K562 (cell line): ENCODE measurements around the gene PTGES3L. TPM values are rescaled to one million over a fixed set of nuclear protein-coding genes. Genes with fewer than 3 reads are reported as not detected.

Source experiments
- ATF7 ChIP-seq: fragments of 450-650 bp; IDR thresholded peaks from 2 replicates; pipeline ENCODE4 v1.7.1; 2014; ENCODE audit warnings: mild to moderate bottlenecking, moderate library complexity
- CREBBP ChIP-seq: IDR thresholded peaks from one replicate; pipeline ENCODE4 v1.6.1; 2012; ENCODE audit warnings: low read depth, mild to moderate bottlenecking, control low read depth, inconsistent platforms, low read length
- CSDE1 ChIP-seq, 2 experiments: fragments of 450-650 bp; IDR thresholded peaks; 2 replicates each; pipeline ENCODE4 v1.6.1; 2016; ENCODE audit warnings: mild to moderate bottlenecking in 1 of 2
- GABPB1 ChIP-seq: sonication (generic); formaldehyde crosslinking; IDR thresholded peaks from 2 replicates; pipeline ENCODE4 v1.8.0; 2022; ENCODE audit warnings: mild to moderate bottlenecking, missing genetic modification reagents
- GATA2 ChIP-seq: sonication (generic); formaldehyde crosslinking; IDR thresholded peaks from 2 replicates; pipeline ENCODE4 v1.4.0; 2020; ENCODE audit warnings: mild to moderate bottlenecking, missing genetic modification reagents
- NR2C1 ChIP-seq, 2 experiments: fragments of 450-650 bp; IDR thresholded peaks; 2 replicates each; pipeline ENCODE4 v1.6.1; 2017; ENCODE audit warnings: mild to moderate bottlenecking in 2 of 2, antibody characterized with exemption in 1 of 2, inconsistent platforms in 1 of 2, missing compliant biosample characterization in 1 of 2, missing genetic modification characterization in 1 of 2
- NR2C2 ChIP-seq, 2 experiments: fragments of 200-800 bp in 1 of 2; sonication (Bioruptor generic) in 1 of 2; sonication (generic) in 1 of 2; formaldehyde crosslinking in 1 of 2; IDR thresholded peaks; 2 replicates each; pipeline versions ENCODE4 v1.6.1 to v1.8.0; 2016 to 2022; ENCODE audit warnings: mild to moderate bottlenecking in 1 of 2, missing compliant biosample characterization in 1 of 2, missing genetic modification characterization in 1 of 2, missing genetic modification reagents in 1 of 2
- PATZ1 ChIP-seq: fragments of 250-450 bp; sonication (Bioruptor Pico); IDR thresholded peaks from 2 replicates; pipeline ENCODE4 v1.5.0; 2020; ENCODE audit warnings: mild to moderate bottlenecking, borderline replicate concordance
- STAT5A ChIP-seq: IDR thresholded peaks from 2 replicates; pipeline ENCODE4 v1.6.1; 2012; ENCODE audit warnings: low read length, inconsistent platforms, borderline replicate concordance
- TAF9B ChIP-seq: fragments of 450-650 bp; IDR thresholded peaks from 2 replicates; pipeline ENCODE4 v1.6.1; 2018; ENCODE audit warnings: mild to moderate bottlenecking; ENCODE audit not compliant: partially characterized antibody
- TARDBP ChIP-seq: fragments of 450-650 bp; IDR thresholded peaks from 2 replicates; pipeline ENCODE4 v1.6.1; 2016
- ZBTB1 ChIP-seq: sonication (generic); formaldehyde crosslinking; IDR thresholded peaks from 2 replicates; pipeline ENCODE4 v1.8.1; 2023; ENCODE audit warnings: missing genetic modification reagents, low read depth, mild to moderate bottlenecking, borderline replicate concordance
- ZNF212 ChIP-seq: fragments of 450-650 bp; formaldehyde crosslinking; IDR thresholded peaks from 2 replicates; pipeline ENCODE4 v1.4.0; 2020; ENCODE audit warnings: mild to moderate bottlenecking
- ZNF436 ChIP-seq: fragments of 250-450, 450-650 bp; sonication (Bioruptor Pico); formaldehyde crosslinking; IDR thresholded peaks from 2 replicates; pipeline ENCODE4 v1.7.0; 2020; ENCODE audit warnings: mild to moderate bottlenecking
- ZNF76 ChIP-seq: fragments of 250-450 bp; sonication (Bioruptor Pico); IDR thresholded peaks from 2 replicates; pipeline ENCODE4 v1.4.0; 2020; ENCODE audit warnings: mild to moderate bottlenecking, moderate library complexity, borderline replicate concordance
- polyA plus RNA-seq, 8 experiments: library from polyadenylated mRNA; depleted of rRNA in 4 of 8; stranded (reverse) in 5 of 8; unstranded in 3 of 8; fragments of >200 nt; fragmentation: Nextera tagmentation in 2 of 8; fragmentation: Illumina TruSeq in 1 of 8; extraction: Ambion mirVana in 2 of 8; extraction: Trizol in 1 of 8; gene quantifications; 2 replicates each; pipeline versions ENCODE4 v1.2.1 to v1.2.3, GENCODE V29; 2011 to 2014; ENCODE audit warnings: inconsistent platforms in 1 of 8, missing spikeins in 1 of 8
- total RNA-seq, 7 experiments: library from RNA; depleted of rRNA in 6 of 7; stranded (reverse); fragments of >200 nt in 6 of 7; fragmentation: Illumina TruSeq in 2 of 7; extraction: Trizol in 2 of 7; gene quantifications; 2 replicates each; pipeline versions ENCODE4 v1.2.1 to v1.2.3, GENCODE V29; 2011 to 2021; ENCODE audit warnings: low replicate concordance in 1 of 7
- TF ChIP-seq, protein P1 (sequence below): sonication (generic); formaldehyde crosslinking; IDR thresholded peaks from 2 replicates; pipeline ENCODE4 v1.8.1; 2023; ENCODE audit warnings: mild to moderate bottlenecking, missing genetic modification reagents
- TF ChIP-seq, protein P2 (sequence below): sonication (generic); formaldehyde crosslinking; IDR thresholded peaks from 2 replicates; pipeline ENCODE4 v1.8.0; 2022; ENCODE audit warnings: mild to moderate bottlenecking, missing genetic modification reagents
- TF ChIP-seq, protein P3 (sequence below): fragments of 200-800 bp; sonication (Bioruptor generic); IDR thresholded peaks from 2 replicates; pipeline ENCODE4 v1.6.1; 2017; ENCODE audit warnings: missing genetic modification characterization, missing compliant biosample characterization

The PTGES3L gene
- total and polyA plus RNA-seq, 9 of the 15 experiments (the other 6 are each of a cell fraction or from before 2014, with no cell fraction given) = 6.0 to 16.0 (median 9.6) TPM

GRCh38 chr17:42969001-42969581, 10.8 kb downstream of the PTGES3L start (continued):
- TF ChIP-seq PATZ1 (CRISPR knock-in tag) (no peak), GATA2 (no peak), STAT5A (no peak), ATF7 (peak; percentile 88), CSDE1 (IDR thresholded peaks at IDR 0.05) (no peak), CREBBP (no peak), TARDBP (no peak), ZBTB1 (CRISPR knock-in tag) (no peak), ZNF76 (CRISPR knock-in tag) (no peak), ZNF212 (no peak), ZNF436 (CRISPR knock-in tag) (no peak), GABPB1 (CRISPR knock-in tag) (no peak), NR2C1 (IDR thresholded peaks at IDR 0.05) (no peak), NR2C1 (tag; IDR thresholded peaks at IDR 0.05) (no peak), NR2C2 (CRISPR knock-in tag; IDR thresholded peaks at IDR 0.05) (no peak), NR2C2 (tag; IDR thresholded peaks at IDR 0.05) (peak; percentile 57; the same call in 1 of the 2 replicates), TAF9B (peak; percentile 10)
- TF ChIP-seq, protein P1, sequence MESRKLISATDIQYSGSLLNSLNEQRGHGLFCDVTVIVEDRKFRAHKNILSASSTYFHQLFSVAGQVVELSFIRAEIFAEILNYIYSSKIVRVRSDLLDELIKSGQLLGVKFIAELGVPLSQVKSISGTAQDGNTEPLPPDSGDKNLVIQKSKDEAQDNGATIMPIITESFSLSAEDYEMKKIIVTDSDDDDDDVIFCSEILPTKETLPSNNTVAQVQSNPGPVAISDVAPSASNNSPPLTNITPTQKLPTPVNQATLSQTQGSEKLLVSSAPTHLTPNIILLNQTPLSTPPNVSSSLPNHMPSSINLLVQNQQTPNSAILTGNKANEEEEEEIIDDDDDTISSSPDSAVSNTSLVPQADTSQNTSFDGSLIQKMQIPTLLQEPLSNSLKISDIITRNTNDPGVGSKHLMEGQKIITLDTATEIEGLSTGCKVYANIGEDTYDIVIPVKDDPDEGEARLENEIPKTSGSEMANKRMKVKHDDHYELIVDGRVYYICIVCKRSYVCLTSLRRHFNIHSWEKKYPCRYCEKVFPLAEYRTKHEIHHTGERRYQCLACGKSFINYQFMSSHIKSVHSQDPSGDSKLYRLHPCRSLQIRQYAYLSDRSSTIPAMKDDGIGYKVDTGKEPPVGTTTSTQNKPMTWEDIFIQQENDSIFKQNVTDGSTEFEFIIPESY (CRISPR knock-in tag) = no peak
- TF ChIP-seq, protein P2, sequence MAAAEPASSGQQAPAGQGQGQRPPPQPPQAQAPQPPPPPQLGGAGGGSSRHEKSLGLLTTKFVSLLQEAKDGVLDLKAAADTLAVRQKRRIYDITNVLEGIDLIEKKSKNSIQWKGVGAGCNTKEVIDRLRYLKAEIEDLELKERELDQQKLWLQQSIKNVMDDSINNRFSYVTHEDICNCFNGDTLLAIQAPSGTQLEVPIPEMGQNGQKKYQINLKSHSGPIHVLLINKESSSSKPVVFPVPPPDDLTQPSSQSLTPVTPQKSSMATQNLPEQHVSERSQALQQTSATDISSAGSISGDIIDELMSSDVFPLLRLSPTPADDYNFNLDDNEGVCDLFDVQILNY = no peak
- TF ChIP-seq, protein P3, sequence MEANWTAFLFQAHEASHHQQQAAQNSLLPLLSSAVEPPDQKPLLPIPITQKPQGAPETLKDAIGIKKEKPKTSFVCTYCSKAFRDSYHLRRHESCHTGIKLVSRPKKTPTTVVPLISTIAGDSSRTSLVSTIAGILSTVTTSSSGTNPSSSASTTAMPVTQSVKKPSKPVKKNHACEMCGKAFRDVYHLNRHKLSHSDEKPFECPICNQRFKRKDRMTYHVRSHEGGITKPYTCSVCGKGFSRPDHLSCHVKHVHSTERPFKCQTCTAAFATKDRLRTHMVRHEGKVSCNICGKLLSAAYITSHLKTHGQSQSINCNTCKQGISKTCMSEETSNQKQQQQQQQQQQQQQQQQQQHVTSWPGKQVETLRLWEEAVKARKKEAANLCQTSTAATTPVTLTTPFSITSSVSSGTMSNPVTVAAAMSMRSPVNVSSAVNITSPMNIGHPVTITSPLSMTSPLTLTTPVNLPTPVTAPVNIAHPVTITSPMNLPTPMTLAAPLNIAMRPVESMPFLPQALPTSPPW (CRISPR knock-in tag) = peak; percentile 65
